HepG2 (cell line): ENCODE measurements around the gene CCDC175. TPM values are rescaled to one million over a fixed set of nuclear protein-coding genes. Genes with fewer than 3 reads are reported as not detected.

Source experiments
- BRCA1 ChIP-seq: sonication (generic); formaldehyde crosslinking; IDR thresholded peaks from 2 replicates; pipeline ENCODE4 v1.4.0; 2020; ENCODE audit warnings: missing genetic modification reagents
- CHCHD3 ChIP-seq: sonication (generic); formaldehyde crosslinking; IDR thresholded peaks from 2 replicates; pipeline ENCODE4 v1.8.0; 2022; ENCODE audit warnings: mild to moderate bottlenecking, missing genetic modification reagents, moderate library complexity
- EEA1 ChIP-seq: sonication (generic); formaldehyde crosslinking; IDR thresholded peaks from 2 replicates; pipeline ENCODE4 v1.5.1; 2020; ENCODE audit warnings: mild to moderate bottlenecking, missing genetic modification reagents, borderline replicate concordance
- FOXA1 ChIP-seq, 2 experiments: fragments of 450-650 bp in 1 of 2; sonication (generic) in 1 of 2; formaldehyde crosslinking in 1 of 2; IDR thresholded peaks; 2 replicates each; pipeline versions ENCODE4 v1.4.0 to v1.6.1; 2016 to 2020; ENCODE audit warnings: missing genetic modification reagents in 1 of 2
- FOXM1 ChIP-seq: sonication (generic); formaldehyde crosslinking; IDR thresholded peaks from 2 replicates; pipeline ENCODE4 v1.5.0; 2020; ENCODE audit warnings: missing genetic modification reagents
- GABPB1 ChIP-seq: IDR thresholded peaks from 2 replicates; pipeline ENCODE4 v1.6.1; 2016; ENCODE audit warnings: mild to moderate bottlenecking, missing genetic modification reagents, moderate library complexity, missing compliant biosample characterization
- HNF4A ChIP-seq: sonication (generic); formaldehyde crosslinking; IDR thresholded peaks from 2 replicates; pipeline ENCODE4 v1.4.0; 2020; ENCODE audit warnings: missing genetic modification reagents
- HNRNPUL1 ChIP-seq: fragments of 200-400 bp; formaldehyde crosslinking; IDR thresholded peaks from 2 replicates; pipeline ENCODE4 v1.6.1; 2017; ENCODE audit warnings: low read depth, mild to moderate bottlenecking, low read length, moderate library complexity
- MIXL1 ChIP-seq: IDR thresholded peaks from 2 replicates; pipeline ENCODE4 v1.6.1; 2016
- MTA3 ChIP-seq: sonication (generic); formaldehyde crosslinking; IDR thresholded peaks from 2 replicates; pipeline ENCODE4 v1.4.0; 2020; ENCODE audit warnings: missing genetic modification reagents
- POLR2G ChIP-seq: fragments of 200-400 bp; formaldehyde crosslinking; IDR thresholded peaks from 2 replicates; pipeline ENCODE4 v1.6.1; 2018; ENCODE audit warnings: mild to moderate bottlenecking, low read depth, low read length, moderate library complexity
- RBFOX2 ChIP-seq: fragments of 200-400 bp; formaldehyde crosslinking; IDR thresholded peaks from 2 replicates; pipeline ENCODE4 v1.6.1; 2017; ENCODE audit warnings: low read depth, mild to moderate bottlenecking, low read length
- RFX3 ChIP-seq: IDR thresholded peaks from 2 replicates; pipeline ENCODE4 v1.6.1; 2016; ENCODE audit warnings: missing biosample characterization, missing genetic modification reagents
- RFXANK ChIP-seq: IDR thresholded peaks from 2 replicates; pipeline ENCODE4 v1.6.1; 2016
- SAFB2 ChIP-seq: sonication (generic); formaldehyde crosslinking; IDR thresholded peaks from 2 replicates; pipeline ENCODE4 v1.5.1; 2020; ENCODE audit warnings: missing genetic modification reagents, low read depth, mild to moderate bottlenecking, borderline replicate concordance
- SUZ12 ChIP-seq: fragments of 150-350 bp; IDR thresholded peaks from 2 replicates; pipeline ENCODE4 v1.6.1; 2014; ENCODE audit warnings: low read depth, low read length
- TAF1 ChIP-seq: sonication (generic); formaldehyde crosslinking; IDR thresholded peaks from 2 replicates; pipeline ENCODE4 v1.4.0; 2020; ENCODE audit warnings: missing genetic modification reagents
- XRCC5 ChIP-seq: fragments of 200-400 bp; formaldehyde crosslinking; optimal IDR thresholded peaks from 2 replicates; pipeline ENCODE3; 2017; ENCODE audit warnings: mild to moderate bottlenecking, low read length
- ZNF761 ChIP-seq: sonication (generic); formaldehyde crosslinking; conservative IDR thresholded peaks from 2 replicates; pipeline ENCODE4 v1.4.0; 2020; ENCODE audit warnings: mild to moderate bottlenecking, missing genetic modification reagents
- ZNF790 ChIP-seq: sonication (generic); formaldehyde crosslinking; IDR thresholded peaks from 2 replicates; pipeline ENCODE4 v1.8.0; 2022; ENCODE audit warnings: missing genetic modification reagents, mild to moderate bottlenecking, borderline replicate concordance
- ZNF883 ChIP-seq: sonication (generic); formaldehyde crosslinking; IDR thresholded peaks from 2 replicates; pipeline ENCODE4 v1.5.1; 2020; ENCODE audit warnings: mild to moderate bottlenecking, missing genetic modification reagents; ENCODE audit errors: not compliant biosample characterization
- polyA plus RNA-seq, 8 experiments: library from polyadenylated mRNA; depleted of rRNA in 3 of 8; stranded (reverse) in 7 of 8; unstranded in 1 of 8; fragments of >200 nt; fragmentation: Illumina TruSeq in 4 of 8; extraction: Trizol in 4 of 8; gene quantifications; 2 replicates each; pipeline versions ENCODE4 v1.2.1 to v1.2.3, GENCODE V29; 2011 to 2016; ENCODE audit warnings: low read depth in 4 of 8, missing spikeins in 1 of 8, mixed read lengths in 1 of 8; ENCODE audit not compliant: insufficient read depth in 1 of 8
- total RNA-seq, 5 experiments: library from RNA; depleted of rRNA; stranded (reverse); fragments of >200 nt; fragmentation: Illumina TruSeq; extraction: Trizol; gene quantifications; 2 replicates each; pipeline ENCODE4 v1.2.3, GENCODE V29; 2016; ENCODE audit warnings: low read depth in 1 of 5
- TF ChIP-seq, protein P1 (sequence below): sonication (generic); formaldehyde crosslinking; IDR thresholded peaks from 2 replicates; pipeline ENCODE4 v1.4.0; 2020; ENCODE audit warnings: mild to moderate bottlenecking, missing genetic modification reagents, borderline replicate concordance
- TF ChIP-seq, protein P2 (sequence below): sonication (generic); formaldehyde crosslinking; IDR thresholded peaks from 2 replicates; pipeline ENCODE4 v1.8.1; 2023; ENCODE audit warnings: mild to moderate bottlenecking, missing genetic modification reagents, borderline replicate concordance
- TF ChIP-seq, protein P3 (sequence below): sonication (generic); formaldehyde crosslinking; IDR thresholded peaks from 2 replicates; pipeline ENCODE4 v1.4.0; 2020; ENCODE audit warnings: mild to moderate bottlenecking, missing genetic modification reagents, borderline replicate concordance

CCDC175 gene
- total and polyA plus RNA-seq, 2 of the 13 experiments (the other 11 are each of a cell fraction or from before 2014, with no cell fraction given) = not detected

DNA sequence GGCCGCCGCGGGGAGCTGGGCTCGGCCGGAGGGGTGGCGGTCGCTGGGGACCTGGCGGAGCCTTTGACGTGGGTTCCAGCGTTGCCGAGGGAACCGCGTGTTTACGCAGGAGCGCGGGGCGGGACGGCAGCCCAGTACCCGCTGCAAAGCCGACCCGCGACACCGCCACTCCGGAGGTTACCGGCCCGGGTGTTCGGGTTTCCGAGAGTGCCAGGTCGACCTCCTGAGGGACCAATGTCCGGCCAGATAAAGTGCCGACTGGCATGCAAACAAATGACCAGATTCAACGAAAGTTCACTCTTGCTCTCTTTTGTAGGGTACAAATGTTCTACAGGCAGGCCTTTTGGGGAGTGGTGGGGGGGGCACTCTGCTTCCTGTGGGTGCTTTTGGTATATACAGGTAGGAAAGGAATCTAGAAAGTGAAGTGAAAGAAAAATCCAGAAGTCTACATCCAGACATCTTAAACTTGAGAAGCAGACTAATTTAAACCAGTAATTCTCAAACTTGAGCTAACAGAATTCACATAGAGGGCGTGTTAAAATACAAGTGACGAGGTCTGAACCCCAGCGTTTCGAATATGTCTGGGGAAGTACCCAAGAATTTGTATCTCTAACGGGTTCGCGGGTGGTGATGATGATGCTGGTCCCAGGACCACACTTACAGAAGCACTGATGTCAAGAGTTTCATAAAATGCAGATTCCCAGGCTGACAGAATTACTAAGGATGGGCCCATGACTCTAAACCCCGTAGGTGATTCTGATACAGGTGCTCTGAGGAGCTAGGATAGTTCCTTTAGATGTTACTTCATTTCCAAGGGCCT lies 111.1 kb downstream of the CCDC175 start, which contains the start of gene GPR135 (continued):
- TF ChIP-seq, protein P1, sequence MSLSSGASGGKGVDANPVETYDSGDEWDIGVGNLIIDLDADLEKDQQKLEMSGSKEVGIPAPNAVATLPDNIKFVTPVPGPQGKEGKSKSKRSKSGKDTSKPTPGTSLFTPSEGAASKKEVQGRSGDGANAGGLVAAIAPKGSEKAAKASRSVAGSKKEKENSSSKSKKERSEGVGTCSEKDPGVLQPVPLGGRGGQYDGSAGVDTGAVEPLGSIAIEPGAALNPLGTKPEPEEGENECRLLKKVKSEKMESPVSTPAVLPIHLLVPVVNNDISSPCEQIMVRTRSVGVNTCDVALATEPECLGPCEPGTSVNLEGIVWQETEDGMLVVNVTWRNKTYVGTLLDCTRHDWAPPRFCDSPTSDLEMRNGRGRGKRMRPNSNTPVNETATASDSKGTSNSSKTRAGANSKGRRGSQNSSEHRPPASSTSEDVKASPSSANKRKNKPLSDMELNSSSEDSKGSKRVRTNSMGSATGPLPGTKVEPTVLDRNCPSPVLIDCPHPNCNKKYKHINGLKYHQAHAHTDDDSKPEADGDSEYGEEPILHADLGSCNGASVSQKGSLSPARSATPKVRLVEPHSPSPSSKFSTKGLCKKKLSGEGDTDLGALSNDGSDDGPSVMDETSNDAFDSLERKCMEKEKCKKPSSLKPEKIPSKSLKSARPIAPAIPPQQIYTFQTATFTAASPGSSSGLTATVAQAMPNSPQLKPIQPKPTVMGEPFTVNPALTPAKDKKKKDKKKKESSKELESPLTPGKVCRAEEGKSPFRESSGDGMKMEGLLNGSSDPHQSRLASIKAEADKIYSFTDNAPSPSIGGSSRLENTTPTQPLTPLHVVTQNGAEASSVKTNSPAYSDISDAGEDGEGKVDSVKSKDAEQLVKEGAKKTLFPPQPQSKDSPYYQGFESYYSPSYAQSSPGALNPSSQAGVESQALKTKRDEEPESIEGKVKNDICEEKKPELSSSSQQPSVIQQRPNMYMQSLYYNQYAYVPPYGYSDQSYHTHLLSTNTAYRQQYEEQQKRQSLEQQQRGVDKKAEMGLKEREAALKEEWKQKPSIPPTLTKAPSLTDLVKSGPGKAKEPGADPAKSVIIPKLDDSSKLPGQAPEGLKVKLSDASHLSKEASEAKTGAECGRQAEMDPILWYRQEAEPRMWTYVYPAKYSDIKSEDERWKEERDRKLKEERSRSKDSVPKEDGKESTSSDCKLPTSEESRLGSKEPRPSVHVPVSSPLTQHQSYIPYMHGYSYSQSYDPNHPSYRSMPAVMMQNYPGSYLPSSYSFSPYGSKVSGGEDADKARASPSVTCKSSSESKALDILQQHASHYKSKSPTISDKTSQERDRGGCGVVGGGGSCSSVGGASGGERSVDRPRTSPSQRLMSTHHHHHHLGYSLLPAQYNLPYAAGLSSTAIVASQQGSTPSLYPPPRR (CRISPR knock-in tag) = no peak
- TF ChIP-seq ZNF761 (0 out of 2 replicates have a peak, but pooled peaks have one; percentile 10), CHCHD3 (CRISPR knock-in tag) (0 out of 2 replicates have a peak, but pooled peaks have one; percentile 4), XRCC5 (peak; percentile 27), BRCA1 (no peak), RBFOX2 (peak; percentile 1; the same call in 1 of the 2 replicates), FOXA1 (IDR thresholded peaks at IDR 0.05) (no peak), FOXA1 (CRISPR knock-in tag; IDR thresholded peaks at IDR 0.05) (peak; percentile 78), GABPB1 (CRISPR knock-in tag) (peak; percentile 6; the same call in 1 of the 2 replicates), MIXL1 (CRISPR knock-in tag) (no peak), MTA3 (no peak), EEA1 (CRISPR knock-in tag) (0 out of 2 replicates have a peak, but pooled peaks have one; percentile 1), HNRNPUL1 (no peak), HNF4A (CRISPR knock-in tag) (0 out of 2 replicates have a peak, but pooled peaks have one; percentile 20), FOXM1 (CRISPR knock-in tag) (no peak), ZNF883 (no peak), POLR2G (peak; percentile 12; the same call in 1 of the 2 replicates), RFXANK (CRISPR knock-in tag) (no peak), SUZ12 (no peak), ZNF790 (CRISPR knock-in tag) (no peak), TAF1 (CRISPR knock-in tag) (no peak), RFX3 (CRISPR knock-in tag) (peak; percentile 73), SAFB2 (CRISPR knock-in tag) (no peak)
- TF ChIP-seq, protein P2, sequence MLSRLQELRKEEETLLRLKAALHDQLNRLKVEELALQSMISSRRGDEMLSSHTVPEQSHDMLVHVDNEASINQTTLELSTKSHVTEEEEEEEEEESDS (CRISPR knock-in tag) = 0 out of 2 replicates have a peak, but pooled peaks have one; percentile 19
- TF ChIP-seq, protein P3, sequence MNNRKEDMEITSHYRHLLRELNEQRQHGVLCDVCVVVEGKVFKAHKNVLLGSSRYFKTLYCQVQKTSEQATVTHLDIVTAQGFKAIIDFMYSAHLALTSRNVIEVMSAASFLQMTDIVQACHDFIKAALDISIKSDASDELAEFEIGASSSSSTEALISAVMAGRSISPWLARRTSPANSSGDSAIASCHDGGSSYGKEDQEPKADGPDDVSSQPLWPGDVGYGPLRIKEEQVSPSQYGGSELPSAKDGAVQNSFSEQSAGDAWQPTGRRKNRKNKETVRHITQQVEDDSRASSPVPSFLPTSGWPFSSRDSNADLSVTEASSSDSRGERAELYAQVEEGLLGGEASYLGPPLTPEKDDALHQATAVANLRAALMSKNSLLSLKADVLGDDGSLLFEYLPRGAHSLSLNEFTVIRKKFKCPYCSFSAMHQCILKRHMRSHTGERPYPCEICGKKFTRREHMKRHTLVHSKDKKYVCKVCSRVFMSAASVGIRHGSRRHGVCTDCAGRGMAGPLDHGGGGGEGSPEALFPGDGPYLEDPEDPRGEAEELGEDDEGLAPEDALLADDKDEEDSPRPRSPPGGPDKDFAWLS (CRISPR knock-in tag) = no peak
